Nephron (organoid): ENCODE data around the gene NTSR1.

ENCODE experiments used
- H3K27ac Mint-ChIP-seq, 3 experiments: 2 replicates each; pipeline ENCODE4 v1.8.0; 2020; ENCODE audit warnings: mixed read lengths in 3 of 3, mild to moderate bottlenecking in 2 of 3, moderate library complexity in 1 of 3
- H3K27me3 Mint-ChIP-seq: 2 replicates; pipeline ENCODE4 v1.8.0; 2021; ENCODE audit warnings: low read depth, mild to moderate bottlenecking, moderate library complexity, mixed read lengths
- H3K36me3 Mint-ChIP-seq: 2 replicates; pipeline ENCODE4 v1.8.0; 2020; ENCODE audit warnings: low read depth, mixed read lengths
- H3K4me1 Mint-ChIP-seq: 2 replicates; pipeline ENCODE4 v1.8.0; 2020; ENCODE audit warnings: mixed read lengths
- H3K4me3 Mint-ChIP-seq, 3 experiments: 2 replicates each; pipeline ENCODE4 v1.8.0; 2020; ENCODE audit warnings: mild to moderate bottlenecking in 3 of 3, mixed read lengths in 3 of 3, moderate library complexity in 2 of 3
- H3K9me3 Mint-ChIP-seq: 2 replicates; pipeline ENCODE4 v1.8.0; 2020; ENCODE audit warnings: mixed read lengths
- TF ChIP-seq, protein P1 (sequence below), 3 experiments: fragments of 200-600 bp; sonication (generic); IDR thresholded peaks; one replicate each; pipeline ENCODE4 v1.5.0; 2021; ENCODE audit warnings: antibody characterized with exemption in 3 of 3; ENCODE audit not compliant: unreplicated experiment in 3 of 3

The NTSR1 gene

DNA sequence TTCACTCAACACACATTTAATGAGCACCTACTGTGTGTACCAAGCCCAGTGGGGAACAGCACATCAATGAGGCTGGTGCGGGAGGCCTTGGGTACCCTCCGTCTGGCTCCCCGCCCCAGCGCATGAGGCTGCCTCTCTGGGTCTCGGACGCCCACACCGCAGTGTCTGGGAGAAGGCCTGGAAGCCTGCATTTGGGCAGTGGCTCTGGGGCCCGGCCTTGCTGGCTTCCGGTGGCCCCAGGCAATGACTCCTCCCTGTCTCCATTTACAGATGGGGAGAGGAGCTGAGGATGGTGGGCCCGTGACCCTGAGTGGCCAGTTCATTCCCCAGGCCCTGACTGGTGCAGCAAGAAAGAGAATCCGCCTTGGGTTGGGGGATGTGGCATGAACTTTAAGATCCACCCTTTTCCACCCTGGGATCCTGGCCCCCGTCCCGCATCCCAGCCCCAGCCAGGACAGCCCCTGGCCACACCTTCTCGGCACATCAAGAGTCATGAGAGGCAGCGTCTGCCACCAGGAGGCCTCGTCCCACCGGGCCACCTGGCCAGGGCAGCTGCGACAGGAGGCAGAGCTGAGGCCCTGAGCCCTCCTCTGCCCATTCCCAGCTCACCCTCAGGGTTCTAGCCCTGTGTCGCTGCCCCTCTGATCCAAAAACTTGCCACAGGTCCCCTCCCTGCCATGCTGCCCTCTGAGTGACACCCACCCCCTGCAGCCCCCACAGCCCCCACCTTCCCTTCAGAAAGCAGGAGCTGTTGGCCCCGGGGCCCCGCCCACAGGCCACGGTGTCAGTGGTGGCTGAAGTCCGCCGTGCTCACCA lies 70.2 kb downstream of the NTSR1 start:
- TF ChIP-seq, protein P1, sequence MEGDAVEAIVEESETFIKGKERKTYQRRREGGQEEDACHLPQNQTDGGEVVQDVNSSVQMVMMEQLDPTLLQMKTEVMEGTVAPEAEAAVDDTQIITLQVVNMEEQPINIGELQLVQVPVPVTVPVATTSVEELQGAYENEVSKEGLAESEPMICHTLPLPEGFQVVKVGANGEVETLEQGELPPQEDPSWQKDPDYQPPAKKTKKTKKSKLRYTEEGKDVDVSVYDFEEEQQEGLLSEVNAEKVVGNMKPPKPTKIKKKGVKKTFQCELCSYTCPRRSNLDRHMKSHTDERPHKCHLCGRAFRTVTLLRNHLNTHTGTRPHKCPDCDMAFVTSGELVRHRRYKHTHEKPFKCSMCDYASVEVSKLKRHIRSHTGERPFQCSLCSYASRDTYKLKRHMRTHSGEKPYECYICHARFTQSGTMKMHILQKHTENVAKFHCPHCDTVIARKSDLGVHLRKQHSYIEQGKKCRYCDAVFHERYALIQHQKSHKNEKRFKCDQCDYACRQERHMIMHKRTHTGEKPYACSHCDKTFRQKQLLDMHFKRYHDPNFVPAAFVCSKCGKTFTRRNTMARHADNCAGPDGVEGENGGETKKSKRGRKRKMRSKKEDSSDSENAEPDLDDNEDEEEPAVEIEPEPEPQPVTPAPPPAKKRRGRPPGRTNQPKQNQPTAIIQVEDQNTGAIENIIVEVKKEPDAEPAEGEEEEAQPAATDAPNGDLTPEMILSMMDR (IDR thresholded peaks at IDR 0.05; ENCODE audit: unreplicated experiment in 3 of 3): no peak
- Mint-ChIP-seq H3K9me3 (no peaks in the 10 kb centered on the region), H3K4me1 (peaks cover 16% of the 10 kb centered on the region), H3K4me3 (no peak overlapping the region), H3K27ac (no peak overlapping the region), H3K36me3 (peaks cover 3% of the 10 kb centered on the region), H3K27me3 (peaks cover 9% of the 10 kb centered on the region)

DNA sequence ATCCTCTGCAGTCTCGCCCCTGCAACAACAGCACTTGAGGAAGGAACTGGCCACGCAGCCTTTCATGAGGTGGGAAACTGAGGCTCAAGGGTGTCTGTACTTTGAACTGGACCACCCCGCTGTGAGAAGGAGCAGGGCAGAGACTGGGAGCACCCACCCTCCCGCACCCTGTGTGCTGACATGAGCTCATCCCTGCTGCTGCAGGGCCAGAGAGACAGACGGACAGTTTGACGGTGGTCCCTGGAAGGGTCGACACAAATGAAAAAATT lies 70.7 kb downstream of the NTSR1 start:
- Mint-ChIP-seq H3K4me1 (peaks cover 12% of the 10 kb centered on the region), H3K4me3 (no peak overlapping the region), H3K27me3 (peaks cover 13% of the 10 kb centered on the region), H3K27ac (no peak overlapping the region), H3K36me3 (peaks cover 3% of the 10 kb centered on the region), H3K9me3 (no peaks in the 10 kb centered on the region)
- TF ChIP-seq, protein P1 (IDR thresholded peaks at IDR 0.05; ENCODE audit: unreplicated experiment in 3 of 3): no peak

DNA sequence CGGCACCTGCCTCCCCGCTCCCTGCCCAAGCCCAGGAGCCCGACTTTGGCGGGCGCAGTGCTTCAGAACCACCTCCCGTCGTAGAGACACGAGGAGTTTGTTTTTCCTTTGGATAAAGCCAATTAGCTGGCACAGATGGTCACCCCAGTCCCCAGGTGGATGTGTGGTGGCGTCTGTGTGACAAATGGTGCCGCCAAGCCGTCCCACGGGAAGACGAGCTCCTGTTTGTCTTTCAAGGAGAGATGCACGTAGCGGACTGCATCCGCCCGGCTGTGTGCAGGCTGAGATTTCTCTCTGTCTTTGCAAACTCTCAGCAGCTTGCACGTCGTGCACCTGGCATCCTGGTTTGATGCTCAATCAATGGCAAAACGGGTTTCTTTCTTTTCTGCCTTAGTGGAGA lies 71.6 kb downstream of the NTSR1 start:
- TF ChIP-seq, protein P1 (IDR thresholded peaks at IDR 0.05; ENCODE audit: unreplicated experiment in 3 of 3): no peak
- H3K9me3 Mint-ChIP-seq: no peaks in the 10 kb centered on the region
- H3K27ac Mint-ChIP-seq: no peak overlapping the region
- H3K27me3 Mint-ChIP-seq: peaks cover 13% of the 10 kb centered on the region
- peaks cover 3% of the 10 kb centered on the region for H3K36me3 Mint-ChIP-seq
- peaks cover 15% of the 10 kb centered on the region for H3K4me1 Mint-ChIP-seq
- no peak overlapping the region for H3K4me3 Mint-ChIP-seq

DNA sequence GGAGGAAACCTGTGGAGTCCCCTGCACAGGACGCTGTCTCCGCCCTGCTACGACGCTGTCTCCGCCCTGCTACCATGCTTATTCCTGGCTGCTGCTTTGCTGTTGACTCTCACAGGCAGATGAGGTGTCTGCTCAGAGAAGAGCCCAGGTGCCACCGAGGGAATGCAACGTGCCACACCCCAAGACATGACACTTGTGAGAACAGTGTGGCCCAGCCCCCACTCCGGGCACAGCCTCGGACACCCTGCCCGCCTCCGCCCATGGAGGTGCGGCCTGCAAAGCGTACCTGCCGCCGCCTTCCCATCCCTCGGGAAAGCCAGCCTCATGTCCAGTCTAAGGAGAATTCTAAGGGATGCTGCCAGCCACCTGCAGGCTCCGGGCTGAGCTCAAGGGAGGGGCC lies 72.1 kb downstream of the NTSR1 start:
- Mint-ChIP-seq H3K27ac (no peak overlapping the region), H3K36me3 (peaks cover 3% of the 10 kb centered on the region), H3K27me3 (peaks cover 13% of the 10 kb centered on the region), H3K9me3 (no peaks in the 10 kb centered on the region), H3K4me1 (peaks cover 19% of the 10 kb centered on the region), H3K4me3 (no peak overlapping the region)
- TF ChIP-seq, protein P1 (IDR thresholded peaks at IDR 0.05; ENCODE audit: unreplicated experiment in 3 of 3): no peak

DNA sequence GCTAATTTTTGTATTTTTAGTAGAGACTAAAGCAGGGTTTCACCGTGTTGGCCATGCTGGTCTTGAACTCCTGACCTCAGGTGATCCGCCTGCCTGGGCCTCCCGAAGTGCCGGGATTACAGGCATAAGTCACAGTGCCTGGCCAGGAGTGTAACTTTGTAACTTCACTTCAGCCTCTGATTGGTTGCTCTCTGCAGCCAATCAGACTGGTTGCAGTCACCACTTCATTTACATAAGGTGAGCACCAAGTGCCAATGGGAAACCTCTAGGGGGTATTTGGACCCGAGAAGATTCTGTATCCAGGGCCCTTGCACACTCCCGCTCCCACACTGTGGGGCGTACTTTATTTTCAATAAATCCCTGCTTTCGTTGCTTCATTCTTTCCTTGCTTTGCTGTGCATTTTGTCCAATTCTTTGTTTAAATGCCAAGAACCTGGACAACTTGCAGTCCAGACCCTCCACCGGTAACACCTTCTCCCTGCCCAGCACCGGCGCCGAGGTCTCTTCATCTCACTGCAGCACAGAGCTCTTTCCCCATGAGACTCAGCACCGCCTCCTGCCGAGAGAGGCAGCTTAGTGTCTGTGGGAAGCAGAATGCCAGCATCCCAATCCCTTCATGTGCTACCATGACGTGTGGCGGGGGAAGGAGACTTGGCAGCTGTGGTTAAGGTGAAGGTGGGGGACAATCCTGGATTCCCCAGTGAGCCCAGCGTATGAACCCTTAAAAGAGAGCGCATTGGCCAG lies 73.7 kb downstream of the NTSR1 start:
- H3K9me3 Mint-ChIP-seq: no peaks in the 10 kb centered on the region
- H3K36me3 Mint-ChIP-seq: no peaks in the 10 kb centered on the region
- H3K27me3 Mint-ChIP-seq: peaks cover 13% of the 10 kb centered on the region
- peak overlapping the region in 2 of 3 experiments; percentile 27 to 54 for H3K27ac Mint-ChIP-seq
- TF ChIP-seq, protein P1 (IDR thresholded peaks at IDR 0.05; ENCODE audit: unreplicated experiment in 3 of 3): no peak
- H3K4me3 Mint-ChIP-seq: no peak overlapping the region
- H3K4me1 Mint-ChIP-seq: peaks cover 32% of the 10 kb centered on the region
